Measurements from ENCODE around the gene CPNE2.
"Not testable (repeated sequence)": the region's sequence is repeated elsewhere in the genome, so short reads cannot be mapped to it uniquely, and the experiment has no call there.

Gene CPNE2

DNA sequence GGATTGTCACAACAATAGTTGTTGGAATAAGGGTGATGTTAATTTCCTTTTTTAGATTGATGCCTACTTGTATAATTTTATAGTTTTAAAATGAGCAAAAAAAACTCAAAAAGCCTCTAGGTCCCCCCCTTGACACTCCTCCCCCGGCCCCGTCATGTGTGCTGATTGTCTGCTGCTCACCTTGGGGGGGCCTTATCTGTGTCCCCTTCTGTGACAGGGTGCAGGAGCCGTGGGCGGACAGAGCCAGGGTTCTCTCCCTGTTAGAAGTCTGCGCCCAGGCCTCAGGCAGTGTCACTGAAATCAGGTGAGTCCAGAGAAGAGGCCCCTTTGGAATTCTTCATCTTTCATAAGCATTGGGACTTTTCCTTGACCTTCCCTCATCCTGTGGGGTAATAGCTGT, 27.4 kb upstream of the CPNE2 start:
- TF ChIP-seq, protein P1, sequence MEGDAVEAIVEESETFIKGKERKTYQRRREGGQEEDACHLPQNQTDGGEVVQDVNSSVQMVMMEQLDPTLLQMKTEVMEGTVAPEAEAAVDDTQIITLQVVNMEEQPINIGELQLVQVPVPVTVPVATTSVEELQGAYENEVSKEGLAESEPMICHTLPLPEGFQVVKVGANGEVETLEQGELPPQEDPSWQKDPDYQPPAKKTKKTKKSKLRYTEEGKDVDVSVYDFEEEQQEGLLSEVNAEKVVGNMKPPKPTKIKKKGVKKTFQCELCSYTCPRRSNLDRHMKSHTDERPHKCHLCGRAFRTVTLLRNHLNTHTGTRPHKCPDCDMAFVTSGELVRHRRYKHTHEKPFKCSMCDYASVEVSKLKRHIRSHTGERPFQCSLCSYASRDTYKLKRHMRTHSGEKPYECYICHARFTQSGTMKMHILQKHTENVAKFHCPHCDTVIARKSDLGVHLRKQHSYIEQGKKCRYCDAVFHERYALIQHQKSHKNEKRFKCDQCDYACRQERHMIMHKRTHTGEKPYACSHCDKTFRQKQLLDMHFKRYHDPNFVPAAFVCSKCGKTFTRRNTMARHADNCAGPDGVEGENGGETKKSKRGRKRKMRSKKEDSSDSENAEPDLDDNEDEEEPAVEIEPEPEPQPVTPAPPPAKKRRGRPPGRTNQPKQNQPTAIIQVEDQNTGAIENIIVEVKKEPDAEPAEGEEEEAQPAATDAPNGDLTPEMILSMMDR (IDR thresholded peaks at IDR 0.05; ENCODE audit: low read depth, low read length, missing control alignments): no peak
- DNase-seq: no peak
- Histone ChIP-seq H3K4me3 (ENCODE audit: low read depth, low read length) (no peak overlapping the region), H3K27ac (no peak overlapping the region), H3K27me3 (replicated peaks) (no peaks in the 10 kb centered on the region), H3K36me3 (replicated peaks) (no peaks in the 10 kb centered on the region)
- in situ Hi-C loops (cut with HindIII; ENCODE audit: low pct_ligation_motif_present, low sequenced_read_pairs): no loop called here

DNA sequence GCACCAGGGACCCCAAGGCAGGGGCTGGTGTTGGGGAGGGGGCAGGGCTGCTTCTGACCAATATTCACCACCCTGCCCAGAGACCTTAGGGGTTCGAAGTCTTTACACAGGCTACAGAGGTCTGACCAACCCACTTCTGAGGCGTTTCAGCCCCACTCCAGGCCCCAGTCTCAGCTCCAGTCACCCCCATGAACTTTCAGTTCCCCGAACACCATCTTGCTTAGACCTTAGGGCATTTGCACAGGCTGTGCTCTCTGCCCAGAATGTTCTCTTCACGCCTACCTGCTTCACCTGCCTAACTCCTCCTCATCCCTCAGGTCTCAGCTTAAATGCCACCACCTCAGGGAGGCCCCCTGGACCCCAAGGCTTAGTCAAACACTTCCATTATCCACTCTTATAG, 25.8 kb upstream of the CPNE2 start:
- DNase-seq: no peak
- Histone ChIP-seq H3K27me3 (replicated peaks) (no peaks in the 10 kb centered on the region), H3K27ac (no peak overlapping the region), H3K36me3 (replicated peaks) (no peaks in the 10 kb centered on the region), H3K4me3 (ENCODE audit: low read depth, low read length) (no peak overlapping the region)
- in situ Hi-C loops (cut with HindIII; ENCODE audit: low pct_ligation_motif_present, low sequenced_read_pairs): no loop called here
- TF ChIP-seq, protein P1 (IDR thresholded peaks at IDR 0.05; ENCODE audit: low read depth, low read length, missing control alignments): no peak

DNA sequence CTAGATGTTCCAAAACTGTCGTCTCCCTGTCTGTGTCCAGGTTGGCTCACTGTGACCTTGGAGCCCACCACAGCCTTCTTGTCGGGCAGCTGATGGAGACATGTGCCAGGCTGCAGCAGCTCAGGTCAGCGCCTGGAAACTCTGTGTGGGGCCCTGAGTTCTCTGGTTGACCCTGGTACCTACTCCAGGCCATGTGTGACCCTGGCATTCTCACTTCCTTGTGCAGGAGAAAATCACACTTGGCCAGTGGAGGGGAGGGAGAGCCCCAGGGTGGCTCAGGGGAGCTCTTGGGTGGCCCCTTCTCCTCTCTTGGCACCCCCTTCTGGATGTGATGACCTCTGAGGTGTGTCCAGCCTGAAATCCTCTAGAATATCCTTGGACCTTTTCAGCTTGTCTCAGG, 25.0 kb upstream of the CPNE2 start:
- Histone ChIP-seq H3K27me3 (replicated peaks) (no peaks in the 10 kb centered on the region), H3K36me3 (replicated peaks) (no peaks in the 10 kb centered on the region), H3K27ac (no peak overlapping the region), H3K4me3 (ENCODE audit: low read depth, low read length) (no peak overlapping the region)
- TF ChIP-seq, protein P1 (IDR thresholded peaks at IDR 0.05; ENCODE audit: low read depth, low read length, missing control alignments): no peak
- in situ Hi-C loops (cut with HindIII; ENCODE audit: low pct_ligation_motif_present, low sequenced_read_pairs): no loop called here
- DNase-seq: no peak

DNA sequence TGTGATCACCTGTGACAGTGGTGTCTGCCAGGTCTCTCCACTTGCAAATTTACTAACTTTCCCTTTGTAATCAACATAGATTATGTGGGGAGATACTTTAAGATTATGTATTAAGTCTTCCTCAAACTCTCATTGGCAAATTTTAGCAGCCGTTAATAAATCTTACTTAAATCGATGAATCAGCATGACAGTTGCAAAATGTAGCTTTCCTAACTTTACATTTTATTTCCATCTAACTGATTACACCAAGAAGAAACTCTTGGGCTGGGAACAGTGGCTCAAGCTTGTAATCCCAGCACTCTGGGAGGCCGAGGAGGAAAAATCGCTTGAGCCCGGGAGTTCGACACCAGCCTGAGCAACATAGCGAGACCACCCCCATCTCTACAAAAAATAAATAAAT, 23.3 kb upstream of the CPNE2 start:
- no peak for DNase-seq
- Histone ChIP-seq H3K36me3 (replicated peaks) (no peaks in the 10 kb centered on the region), H3K4me3 (ENCODE audit: low read depth, low read length) (no peak overlapping the region), H3K27me3 (replicated peaks) (no peaks in the 10 kb centered on the region), H3K27ac (no peak overlapping the region)
- TF ChIP-seq, protein P1 (IDR thresholded peaks at IDR 0.05; ENCODE audit: low read depth, low read length, missing control alignments): no peak
- in situ Hi-C loops (cut with HindIII; ENCODE audit: low pct_ligation_motif_present, low sequenced_read_pairs): no loop called here

DNA sequence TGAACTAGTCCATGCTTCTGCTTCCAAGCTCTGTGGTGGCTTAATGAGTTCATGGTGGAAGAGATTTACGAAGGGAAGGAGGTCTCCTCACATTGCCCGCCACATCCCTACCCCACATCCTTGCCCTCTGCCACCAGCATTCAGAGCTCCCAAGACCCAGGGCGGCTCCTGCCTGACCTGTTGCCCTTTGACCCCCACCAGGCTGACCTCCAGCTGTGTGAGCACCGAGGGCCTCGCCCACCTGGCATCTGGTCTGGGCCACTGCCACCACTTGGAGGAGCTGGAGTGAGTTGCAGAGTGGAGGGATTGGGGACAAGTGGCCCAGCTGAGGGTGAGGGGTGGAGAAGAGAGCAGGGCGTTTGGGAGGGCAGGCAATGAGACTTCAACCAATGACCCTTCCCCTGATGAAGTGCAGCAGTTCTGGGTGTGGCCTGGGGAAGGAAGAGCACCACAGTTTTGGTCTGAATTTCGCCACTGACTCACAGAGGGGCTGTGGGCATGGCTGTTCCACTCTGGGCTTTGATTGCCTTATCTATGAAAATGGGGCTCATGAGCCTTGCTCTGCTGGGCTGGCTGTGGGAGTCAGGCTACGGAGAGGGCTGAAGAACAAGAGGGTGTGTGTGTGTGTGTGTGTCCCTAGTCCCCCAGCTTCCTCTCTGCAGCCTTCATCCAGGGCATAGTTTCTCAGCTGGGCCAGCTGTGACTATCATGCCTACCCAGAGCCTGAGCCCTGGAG, 22.6 kb upstream of the CPNE2 start:
- H3K36me3 ChIP-seq (replicated peaks): peaks cover 3% of the 10 kb centered on the region
- TF ChIP-seq, protein P1 (IDR thresholded peaks at IDR 0.05; ENCODE audit: low read depth, low read length, missing control alignments): no peak
- in situ Hi-C loops (cut with HindIII; ENCODE audit: low pct_ligation_motif_present, low sequenced_read_pairs): no loop called here
- DNase-seq: no peak
- H3K27ac ChIP-seq: no peak overlapping the region
- H3K4me3 ChIP-seq (ENCODE audit: low read depth, low read length): no peak overlapping the region
- no peaks in the 10 kb centered on the region for H3K27me3 ChIP-seq (replicated peaks)

DNA sequence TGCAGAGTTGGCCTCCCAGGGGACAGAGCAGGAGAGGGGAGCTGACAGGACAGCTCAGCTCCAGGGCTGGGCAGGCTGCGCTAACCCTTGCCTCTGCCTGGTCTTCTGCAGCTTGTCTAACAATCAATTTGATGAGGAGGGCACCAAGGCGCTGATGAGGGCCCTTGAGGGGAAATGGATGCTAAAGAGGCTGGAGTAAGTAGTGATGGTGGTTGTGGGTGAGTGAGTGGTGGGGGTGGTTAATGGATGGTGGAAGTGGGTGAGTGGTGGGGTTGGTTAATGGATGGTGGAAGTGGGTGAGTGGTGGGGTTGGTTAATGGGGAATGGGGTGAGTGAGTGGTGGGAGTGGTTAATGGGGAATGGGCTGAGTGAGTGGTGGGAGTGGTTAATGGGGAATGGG, 22.0 kb upstream of the CPNE2 start:
- H3K27ac ChIP-seq: no peak overlapping the region
- H3K4me3 ChIP-seq (ENCODE audit: low read depth, low read length): no peak overlapping the region
- DNase-seq: no peak
- in situ Hi-C loops (cut with HindIII; ENCODE audit: low pct_ligation_motif_present, low sequenced_read_pairs): no loop called here
- H3K36me3 ChIP-seq (replicated peaks): peaks cover 3% of the 10 kb centered on the region
- no peaks in the 10 kb centered on the region for H3K27me3 ChIP-seq (replicated peaks)
- TF ChIP-seq, protein P1 (IDR thresholded peaks at IDR 0.05; ENCODE audit: low read depth, low read length, missing control alignments): no peak

DNA sequence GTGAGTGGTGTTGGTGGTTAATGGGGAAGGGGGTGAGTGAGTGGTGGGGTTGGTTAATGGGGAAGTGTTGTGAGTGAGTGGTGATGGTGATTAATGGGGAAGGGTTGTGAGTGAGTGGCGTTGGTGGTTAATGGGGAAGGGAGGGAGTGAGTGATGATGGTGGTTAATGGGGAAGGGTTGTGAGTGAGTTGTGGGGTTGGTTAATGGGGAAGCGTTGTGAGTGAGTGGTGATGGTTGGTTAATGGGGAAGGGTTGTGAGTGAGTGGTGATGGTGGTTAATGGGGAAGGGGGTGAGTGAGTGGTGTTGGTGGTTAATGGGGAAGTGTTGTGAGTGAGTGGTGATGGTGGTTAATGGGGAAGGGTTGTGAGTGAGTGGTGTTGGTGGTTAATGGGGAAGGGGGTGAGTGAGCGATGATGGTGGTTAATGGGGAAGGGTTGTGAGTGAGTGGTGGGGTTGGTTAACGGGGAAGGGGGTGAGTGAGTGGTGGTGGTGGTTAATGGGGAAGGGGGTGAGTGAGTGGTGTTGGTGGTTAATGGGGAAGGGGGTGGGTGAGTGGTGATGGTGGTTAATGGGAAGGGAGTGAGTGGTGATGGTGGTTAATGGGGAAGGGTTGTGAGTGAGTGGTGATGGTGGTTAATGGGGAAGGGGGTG, 21.2 kb upstream of the CPNE2 start:
- H3K36me3 ChIP-seq (replicated peaks); in situ Hi-C loops (cut with HindIII; ENCODE audit: low pct_ligation_motif_present, low sequenced_read_pairs); H3K27ac ChIP-seq; H3K4me3 ChIP-seq (ENCODE audit: low read depth, low read length); H3K27me3 ChIP-seq (replicated peaks); DNase-seq: not testable (repeated sequence)

All from brain microvascular endothelial cell (primary cell).